GM18867 (cell line): Measurements from ENCODE around the gene RGL3.
"Not testable (repeated sequence)": the region's sequence is repeated elsewhere in the genome, so short reads cannot be mapped to it uniquely, and the experiment has no call there.

Source experiments
- ATAC-seq: cut with Tn5 transposase; IDR thresholded peaks from one replicate; pipeline ENCODE4 v1.9.1; 2021; ENCODE audit warnings: mild to moderate bottlenecking, moderate library complexity; ENCODE audit not compliant: unreplicated experiment

RGL3 gene

GRCh38 chr19:11384778-11385129, 34.4 kb downstream of the RGL3 start:
- no peak for ATAC-seq

DNA sequence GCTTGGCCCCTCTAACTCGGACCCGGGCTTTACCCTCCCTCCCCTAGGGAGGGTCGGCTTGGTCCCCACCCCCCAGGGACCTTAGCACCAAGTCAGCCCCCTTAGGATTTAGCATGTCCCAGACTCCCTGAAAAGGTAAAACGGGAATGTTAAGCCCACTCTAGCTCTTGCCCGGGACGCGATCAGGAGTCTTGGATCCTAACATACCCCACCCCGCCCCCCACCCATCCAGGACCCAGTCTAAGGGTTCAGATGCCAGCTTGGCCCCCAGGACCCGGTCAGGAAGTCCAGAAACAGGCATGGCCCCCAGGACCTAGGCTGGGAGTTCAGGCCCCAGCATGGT, 35.4 kb downstream of the RGL3 start:
- no peak for ATAC-seq

DNA sequence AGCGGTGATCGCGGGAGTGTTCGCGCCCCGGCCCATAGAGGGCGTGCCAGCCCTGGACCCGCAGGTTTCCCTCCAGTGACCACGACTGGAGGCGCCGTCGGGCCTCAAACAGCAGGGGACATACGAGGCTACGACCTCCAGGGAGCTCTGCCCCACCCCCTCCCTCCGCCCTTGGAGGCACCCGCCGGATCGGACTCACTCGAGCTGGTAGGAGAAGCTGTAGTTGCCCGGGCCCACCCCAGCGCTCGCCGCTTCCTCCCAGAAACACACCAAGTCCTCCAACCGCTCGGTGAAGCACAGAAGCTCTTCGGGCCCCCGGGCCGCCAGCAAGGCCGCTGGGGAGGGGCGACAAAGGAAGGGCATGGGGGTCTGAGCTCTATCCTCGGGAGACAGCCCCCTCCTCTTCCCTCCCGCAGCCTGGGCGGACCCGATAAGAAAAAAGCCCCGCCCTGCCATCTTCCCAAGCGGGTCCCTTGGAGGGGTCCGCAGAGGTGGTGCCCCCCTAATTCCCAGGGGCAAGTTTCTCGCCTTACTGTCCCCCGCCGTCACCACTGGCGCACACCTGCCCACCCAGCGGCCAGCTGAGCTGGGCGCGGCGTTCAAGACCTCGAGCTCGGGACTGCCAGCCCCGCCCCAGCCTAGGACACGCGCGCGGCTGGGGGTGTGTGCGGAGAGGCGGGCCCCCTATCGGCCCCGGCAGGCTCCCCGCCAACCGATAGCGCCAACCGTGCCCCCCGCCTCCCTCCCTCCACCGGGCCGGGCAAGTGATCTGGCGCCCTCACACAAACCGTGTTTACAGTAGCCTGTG, 36.0 kb downstream of the RGL3 start:
- no peak for ATAC-seq

GRCh38 chr19:11380653-11381537, 38.2 kb downstream of the RGL3 start:
- peak; percentile 74 for ATAC-seq

GRCh38 chr19:11379857-11380350, 39.2 kb downstream of the RGL3 start:
- no peak for ATAC-seq

DNA sequence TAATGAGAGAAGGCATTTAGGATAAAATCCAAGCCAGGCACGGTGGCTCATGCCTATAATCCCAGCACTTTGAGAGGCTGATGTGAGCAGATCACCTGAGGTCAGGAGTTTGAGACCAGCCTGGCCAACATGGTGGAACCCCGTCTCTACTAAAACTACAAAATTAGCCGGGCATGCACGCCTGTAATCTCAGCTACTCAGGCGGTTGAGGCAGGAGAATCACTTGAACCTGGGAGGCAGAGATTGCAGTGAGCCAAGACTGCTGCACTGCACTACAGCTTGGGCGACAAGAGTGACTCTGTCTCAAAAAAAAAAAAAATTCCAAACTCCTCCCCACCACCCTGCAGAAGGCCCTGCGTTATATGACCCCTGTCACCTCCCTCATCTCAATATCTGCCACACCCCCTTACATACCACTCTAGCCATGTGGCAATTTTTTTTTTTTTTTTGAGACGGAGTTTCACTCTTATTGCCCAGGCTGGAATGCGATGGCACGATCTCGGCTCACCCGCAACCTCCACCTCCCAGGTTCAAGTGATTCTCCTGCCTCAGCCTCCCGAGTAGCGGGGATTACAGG, 39.8 kb downstream of the RGL3 start:
- not testable (repeated sequence) for ATAC-seq

- ATAC-seq, result no peak
These were observed 40.6 kb downstream of the RGL3 start for GRCh38 chr19:11378319-11379189.

DNA sequence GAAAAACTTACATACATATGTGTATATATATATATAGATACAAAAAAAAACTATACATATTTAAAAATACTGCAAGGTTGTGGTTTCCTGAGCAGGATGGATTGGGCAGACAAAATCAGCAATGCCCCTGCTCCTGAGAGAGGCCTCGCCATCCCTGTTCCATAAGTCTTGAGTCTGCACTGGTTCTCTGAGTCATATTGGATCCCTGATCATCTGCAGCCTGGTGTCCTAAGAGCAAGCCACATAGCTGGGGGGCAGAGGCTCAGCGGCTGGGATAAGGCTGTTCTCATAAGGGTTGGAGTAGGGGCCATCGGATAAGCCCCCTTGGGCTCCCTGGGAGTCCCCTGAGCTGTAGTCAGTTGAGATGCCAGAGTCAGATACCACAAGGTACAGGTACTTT, 41.4 kb downstream of the RGL3 start:
- no peak for ATAC-seq

DNA sequence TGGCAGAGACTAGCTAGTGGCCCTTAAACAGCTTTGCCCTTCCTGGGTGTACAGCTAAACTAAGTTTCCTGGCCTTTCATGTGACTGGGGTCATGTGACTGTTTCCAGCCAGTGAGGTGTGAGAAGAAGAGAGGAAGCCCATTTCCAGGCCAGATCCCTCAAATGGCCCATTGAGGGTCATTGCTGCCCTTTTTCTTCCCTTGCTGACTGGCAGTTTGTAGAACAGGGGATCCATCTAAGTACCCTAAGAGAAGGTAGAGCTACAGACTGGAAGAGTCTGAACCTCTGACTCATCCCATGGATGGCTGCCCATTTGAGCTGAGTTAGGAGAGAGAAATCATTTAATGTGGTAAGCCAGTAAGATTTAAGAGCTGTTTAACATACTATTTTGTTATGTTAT, 41.9 kb downstream of the RGL3 start:
- no peak for ATAC-seq

GRCh38 chr19:11375143-11375948, 43.8 kb downstream of the RGL3 start:
- no peak for ATAC-seq

DNA sequence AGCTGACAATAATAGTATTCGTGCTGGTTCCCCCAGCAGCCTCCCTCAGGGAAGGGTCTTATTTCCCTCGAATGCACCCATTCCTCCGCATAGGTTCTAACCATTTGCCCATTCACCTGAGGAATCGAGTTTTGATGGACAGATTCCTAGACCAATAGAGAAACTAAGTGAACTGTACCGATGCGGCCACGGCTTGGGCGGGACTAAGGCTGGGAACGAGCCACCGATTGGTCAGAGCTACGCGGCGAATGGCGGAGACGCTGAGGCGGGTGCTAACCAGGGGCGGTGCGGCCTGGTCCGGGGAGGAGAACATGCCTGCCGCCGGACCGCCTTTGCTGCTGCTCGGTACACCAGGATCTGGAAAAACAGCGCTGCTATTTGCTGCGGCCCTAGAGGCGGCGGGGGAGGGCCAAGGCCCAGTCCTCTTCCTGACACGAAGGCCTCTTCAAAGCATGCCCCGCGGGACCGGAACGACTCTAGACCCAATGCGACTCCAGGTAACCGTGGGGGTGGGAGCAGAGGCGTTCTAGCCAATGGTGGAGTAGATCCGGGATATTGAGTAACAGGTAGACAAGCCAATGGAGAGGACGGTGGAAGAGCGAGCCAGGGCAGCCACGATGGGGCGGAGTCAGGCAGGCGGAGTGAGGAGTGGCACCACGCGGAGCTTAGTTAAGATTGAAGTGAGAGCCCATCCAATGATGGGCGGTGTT, 44.5 kb downstream of the RGL3 start, which contains the start of gene SWSAP1:
TSS of gene SWSAP1 (plus strand) at position 234 of the 710 bp plus-strand sequence. CDS start at position 249, 15 bp downstream.
- ATAC-seq, result peak; percentile 83

DNA sequence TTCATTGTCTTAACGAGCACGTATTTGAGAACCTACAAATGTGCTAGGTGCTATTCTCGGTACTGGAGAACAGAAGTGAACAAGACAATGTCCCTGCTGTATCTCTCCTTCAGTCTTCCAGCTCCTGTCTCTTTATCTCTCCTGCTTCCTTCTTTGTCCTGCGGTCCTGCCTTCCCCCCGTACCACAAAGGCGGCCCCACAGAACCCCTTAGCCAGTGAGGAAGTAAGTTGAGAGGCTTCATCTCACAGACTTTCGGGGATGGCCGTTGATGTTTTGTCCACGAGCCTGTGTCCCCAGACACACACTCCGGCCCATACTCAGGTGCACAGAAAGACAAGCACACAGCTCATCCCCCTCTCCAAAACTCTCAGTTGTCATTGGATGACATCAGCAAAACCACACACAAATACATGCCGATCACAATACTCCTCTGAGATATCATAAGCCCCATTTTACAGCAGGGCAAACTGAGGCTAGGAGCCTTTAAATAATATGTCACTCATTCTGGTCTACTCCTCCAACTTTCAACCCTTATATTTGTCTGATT, 45.2 kb downstream of the RGL3 start:
- ATAC-seq, result no peak

DNA sequence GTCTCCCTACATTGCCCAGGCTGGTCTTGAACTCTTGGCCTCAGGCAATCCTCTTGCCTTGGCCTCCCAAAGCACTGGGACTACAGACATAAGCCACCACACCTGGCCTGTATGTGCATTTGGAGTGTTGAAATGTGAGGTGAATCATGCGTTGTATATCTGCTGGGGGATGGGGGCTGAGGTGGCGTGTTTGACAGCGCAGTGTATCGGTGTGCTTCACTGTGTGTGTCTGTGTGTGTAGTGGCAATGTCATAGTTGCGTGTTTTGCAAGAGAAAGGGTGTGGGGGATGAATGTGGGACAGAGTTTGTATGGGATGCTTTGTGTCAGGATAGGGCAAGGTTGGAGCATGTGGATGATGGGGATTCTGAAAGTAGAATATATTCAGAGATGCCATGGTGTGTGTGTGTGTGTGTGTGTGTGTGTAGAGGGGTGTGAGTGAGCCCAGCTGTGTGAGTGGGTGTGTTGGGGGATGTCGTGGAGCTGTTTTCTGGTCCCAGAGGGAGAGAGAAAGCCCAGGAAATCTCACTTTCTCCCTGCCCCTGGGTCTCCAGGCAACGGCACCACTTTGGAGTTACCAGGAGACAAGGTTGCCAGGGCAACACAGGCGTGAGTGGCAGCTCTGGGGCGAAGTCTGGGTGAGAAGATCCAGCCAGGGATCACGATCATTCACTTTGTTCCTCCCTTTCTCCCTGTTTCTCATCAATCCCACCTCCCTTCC, 45.8 kb downstream of the RGL3 start:
- ATAC-seq, result no peak

- no peak for ATAC-seq
These were observed 48.4 kb downstream of the RGL3 start for GRCh38 chr19:11370744-11371143.

DNA sequence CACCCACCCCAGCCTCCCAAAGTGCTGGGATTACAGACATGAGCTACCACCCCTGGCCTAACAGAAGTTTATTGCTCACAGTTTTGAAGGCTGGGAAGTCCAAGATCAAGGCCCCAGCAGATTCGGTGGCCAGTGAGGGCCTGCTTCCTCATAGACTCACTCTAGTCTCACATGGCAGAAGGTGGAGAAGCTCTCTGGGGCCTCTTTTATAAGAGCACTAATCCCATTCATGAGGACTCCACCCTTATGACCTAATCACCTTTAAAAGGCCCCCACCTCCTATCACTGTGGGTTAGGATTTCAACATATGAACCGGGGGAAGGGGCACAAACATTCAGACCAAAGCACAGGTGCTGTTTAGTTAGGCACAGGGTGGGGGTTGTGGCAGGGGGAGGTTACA, 51.6 kb downstream of the RGL3 start:
- ATAC-seq, result no peak

DNA sequence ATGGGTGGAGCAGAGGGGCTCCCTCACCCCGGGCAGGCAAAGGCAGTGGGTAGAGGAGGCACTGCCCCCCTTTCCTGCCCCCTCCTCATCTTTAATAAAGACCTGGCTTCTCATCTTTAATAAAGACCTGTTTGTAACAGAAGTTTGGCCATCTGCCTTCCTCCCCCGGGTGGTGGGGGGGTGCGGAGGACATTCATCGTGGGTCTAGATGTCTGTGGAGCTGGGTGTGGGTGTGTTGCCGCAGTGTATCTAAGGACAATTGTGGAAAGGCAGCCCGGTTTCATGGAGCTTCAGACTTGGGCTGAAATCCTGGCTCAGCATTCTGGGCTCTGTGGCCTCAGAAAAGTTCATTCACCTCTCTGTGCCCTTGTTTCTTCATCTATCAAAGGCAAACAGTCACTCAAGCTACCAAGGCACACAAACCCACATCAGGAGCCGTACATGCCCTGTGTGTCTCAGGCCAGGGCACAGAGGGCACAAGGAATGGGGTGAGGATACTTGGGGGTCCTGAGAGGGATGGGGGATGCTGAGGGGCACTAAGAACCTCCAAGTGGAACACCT, 53.5 kb downstream of the RGL3 start:
- ATAC-seq, result no peak

DNA sequence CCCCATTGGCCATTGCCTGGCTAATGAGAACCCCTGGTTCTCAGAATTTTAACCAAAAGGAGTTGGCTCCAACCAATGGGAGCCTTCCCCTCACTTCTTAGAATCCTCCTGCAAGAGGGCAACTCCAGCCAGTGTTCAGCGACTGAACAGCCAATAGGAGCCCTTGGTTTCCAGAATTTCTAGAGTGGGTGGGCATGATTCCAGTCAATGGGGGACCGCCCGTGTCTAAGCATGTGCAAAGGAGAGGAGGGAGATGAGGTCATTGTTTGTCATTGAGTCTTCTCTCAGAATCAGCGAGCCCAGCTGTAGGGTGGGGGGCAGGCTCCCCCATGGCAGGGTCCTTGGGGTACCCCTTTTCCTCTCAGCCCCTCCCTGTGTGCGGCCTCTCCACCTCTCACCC, 54.2 kb downstream of the RGL3 start:
- ATAC-seq, result no peak
